Lower lobe of right lung (tissue), 2 donors: Measurements from ENCODE around the gene SART1. TPM values are rescaled to one million over a fixed set of nuclear protein-coding genes. Genes with fewer than 3 reads are reported as not detected.
A peak's percentile ranks its signal among the peaks of the same experiment; 100 is the strongest.

Experiments
- ATAC-seq, 2 donors: fragments of 200-7000 bp; cut with Tn5 transposase; one replicate each; pipeline ENCODE4 v1.9.1; 2020 to 2022; ENCODE audit warnings: mild to moderate bottlenecking in 2 of 2, moderate library complexity in 2 of 2
- DNase-seq: peaks from one replicate; pipeline ENCODE4 v3.0.0-alpha.2; 2020
- H3K27ac ChIP-seq: fragments of 200-600 bp; one replicate; pipeline ENCODE4 v1.8.0; 2022
- H3K27me3 ChIP-seq: fragments of 200-600 bp; one replicate; pipeline ENCODE4 v1.8.0; 2022; ENCODE audit warnings: low read depth
- H3K36me3 ChIP-seq: fragments of 200-600 bp; one replicate; pipeline ENCODE4 v1.8.0; 2022; ENCODE audit warnings: mild to moderate bottlenecking
- H3K4me1 ChIP-seq: fragments of 200-600 bp; one replicate; pipeline ENCODE4 v1.8.0; 2022
- H3K4me3 ChIP-seq: fragments of 200-600 bp; one replicate; pipeline ENCODE4 v1.8.0; 2022; ENCODE audit warnings: mild to moderate bottlenecking
- H3K9me3 ChIP-seq: fragments of 200-600 bp; one replicate; pipeline ENCODE4 v1.8.0; 2022
- intact Hi-C: fragments of 100-400 bp; cut with DNase I; formaldehyde crosslinking; loops from one replicate; pipeline ENCODE4 v1.11.0; 2022
- total RNA-seq: library from RNA; stranded (reverse); fragmentation: NEBNext Ultra II Directional; extraction: Animal tissue kit (Norgen Biotek cat#: 25700); gene quantifications from one replicate; pipeline ENCODE4 v1.2.1, GENCODE V29; 2021
- TF ChIP-seq, protein P1 (sequence below): fragments of 200-600 bp; IDR thresholded peaks from one replicate; pipeline ENCODE4 v1.8.0; 2022; ENCODE audit warnings: antibody characterized with exemption, mild to moderate bottlenecking
- donor health status: DM: no; HTN: yes; CAD: no; lungs with severe emphysema.

SART1 gene
- total RNA-seq, 1 donor from 2014 or later, result 51.0 TPM

DNA sequence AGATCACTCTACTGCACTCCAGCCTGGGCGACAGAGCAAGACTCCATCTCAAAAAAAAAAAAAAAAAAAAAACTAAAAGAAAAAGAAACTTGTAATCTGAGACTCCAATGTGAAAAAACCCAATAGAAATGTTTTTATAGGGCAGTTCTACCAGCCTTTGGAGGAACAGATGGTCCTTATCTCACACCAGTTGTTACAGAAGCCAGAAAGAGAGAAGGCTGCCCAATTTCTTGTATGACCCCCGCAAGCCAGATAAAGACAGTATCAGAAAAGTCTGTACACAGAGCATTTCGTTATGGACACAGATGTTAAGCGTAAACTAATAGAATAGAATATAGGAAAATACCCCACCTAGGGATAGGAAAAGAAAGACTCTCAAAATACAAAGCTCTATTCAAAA is 27.5 kb upstream of the SART1 start:
- TF ChIP-seq, protein P1, sequence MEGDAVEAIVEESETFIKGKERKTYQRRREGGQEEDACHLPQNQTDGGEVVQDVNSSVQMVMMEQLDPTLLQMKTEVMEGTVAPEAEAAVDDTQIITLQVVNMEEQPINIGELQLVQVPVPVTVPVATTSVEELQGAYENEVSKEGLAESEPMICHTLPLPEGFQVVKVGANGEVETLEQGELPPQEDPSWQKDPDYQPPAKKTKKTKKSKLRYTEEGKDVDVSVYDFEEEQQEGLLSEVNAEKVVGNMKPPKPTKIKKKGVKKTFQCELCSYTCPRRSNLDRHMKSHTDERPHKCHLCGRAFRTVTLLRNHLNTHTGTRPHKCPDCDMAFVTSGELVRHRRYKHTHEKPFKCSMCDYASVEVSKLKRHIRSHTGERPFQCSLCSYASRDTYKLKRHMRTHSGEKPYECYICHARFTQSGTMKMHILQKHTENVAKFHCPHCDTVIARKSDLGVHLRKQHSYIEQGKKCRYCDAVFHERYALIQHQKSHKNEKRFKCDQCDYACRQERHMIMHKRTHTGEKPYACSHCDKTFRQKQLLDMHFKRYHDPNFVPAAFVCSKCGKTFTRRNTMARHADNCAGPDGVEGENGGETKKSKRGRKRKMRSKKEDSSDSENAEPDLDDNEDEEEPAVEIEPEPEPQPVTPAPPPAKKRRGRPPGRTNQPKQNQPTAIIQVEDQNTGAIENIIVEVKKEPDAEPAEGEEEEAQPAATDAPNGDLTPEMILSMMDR, result no peak
- no peak overlapping the region for H3K27ac ChIP-seq

DNA sequence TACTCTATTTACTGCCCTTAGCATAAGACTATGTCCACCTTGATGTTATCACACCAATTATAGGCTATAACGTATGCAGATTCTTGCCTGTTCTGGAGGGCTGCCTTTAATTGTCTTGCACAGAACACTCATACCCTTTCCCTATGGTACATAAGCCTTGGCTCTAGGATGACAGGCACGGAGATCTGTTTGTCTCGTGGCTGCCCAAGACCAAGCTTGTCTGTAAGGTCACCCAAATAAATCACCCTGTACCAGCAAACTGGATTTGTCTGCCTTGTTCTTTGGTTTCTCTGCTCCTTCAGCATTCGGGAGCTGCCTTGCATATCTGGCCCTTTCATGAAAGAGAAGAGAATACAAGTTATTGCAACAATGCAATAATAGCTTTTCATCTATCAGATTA is 23.8 kb upstream of the SART1 start:
- intact Hi-C loops, result no loop called here
- TF ChIP-seq, protein P1, result no peak

More for the DNA sequence above, 27.5 kb upstream of the SART1 start:
- no peak overlapping the region for H3K4me3 ChIP-seq
- intact Hi-C loops, result no loop called here
- H3K27me3 ChIP-seq, result peaks cover 8% of the 10 kb centered on the region
- H3K4me1 ChIP-seq, result no peaks in the 10 kb centered on the region
- DNase-seq (no peak), ATAC-seq (no peak)
- no peaks in the 10 kb centered on the region for H3K9me3 ChIP-seq
- H3K36me3 ChIP-seq, result no peaks in the 10 kb centered on the region

DNA sequence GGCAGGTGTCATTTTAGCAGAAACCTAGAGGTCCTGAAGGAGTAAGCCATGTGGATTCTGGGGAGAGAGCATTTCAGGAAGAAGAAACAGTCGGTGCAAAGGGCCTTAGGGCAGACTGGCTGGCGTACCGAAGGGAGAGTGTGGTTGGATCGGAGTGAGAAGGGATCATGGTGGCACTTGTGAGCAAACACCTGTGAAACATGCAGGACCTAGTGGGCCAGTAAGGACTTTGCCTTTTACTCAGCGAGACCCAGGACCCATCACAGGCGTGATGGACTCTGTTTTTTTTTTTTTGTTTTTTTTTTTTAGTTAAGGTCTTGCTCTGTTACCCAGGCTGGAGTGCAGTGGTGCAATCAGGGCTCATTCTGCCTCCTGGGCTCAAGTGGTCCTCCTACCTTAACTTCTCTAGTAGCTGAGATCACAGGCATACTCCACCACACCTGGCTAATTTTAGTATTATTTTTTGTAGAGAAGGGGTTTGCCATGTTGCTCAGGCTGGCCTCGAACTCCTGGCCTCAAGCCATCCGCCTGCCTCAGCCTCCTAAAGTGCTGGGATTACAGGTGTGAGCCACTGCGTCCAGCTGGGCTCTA is 19.7 kb upstream of the SART1 start:
- TF ChIP-seq, protein P1, result no peak
- DNase-seq (no peak), ATAC-seq (peak; percentile 44)
- intact Hi-C loops, result no loop called here
- no peaks in the 10 kb centered on the region for H3K27me3 ChIP-seq
- peak overlapping the region; percentile 76 for H3K27ac ChIP-seq
- H3K36me3 ChIP-seq, result no peaks in the 10 kb centered on the region
- H3K9me3 ChIP-seq, result no peaks in the 10 kb centered on the region
- no peaks in the 10 kb centered on the region for H3K4me1 ChIP-seq
- H3K4me3 ChIP-seq, result no peak overlapping the region

More for the DNA sequence above, 23.8 kb upstream of the SART1 start:
- DNase-seq (no peak), ATAC-seq (no peak)
- H3K9me3 ChIP-seq, result no peaks in the 10 kb centered on the region
- no peaks in the 10 kb centered on the region for H3K36me3 ChIP-seq
- H3K27me3 ChIP-seq, result peaks cover 8% of the 10 kb centered on the region
- no peaks in the 10 kb centered on the region for H3K4me1 ChIP-seq
- H3K4me3 ChIP-seq, result no peak overlapping the region
- no peak overlapping the region for H3K27ac ChIP-seq

DNA sequence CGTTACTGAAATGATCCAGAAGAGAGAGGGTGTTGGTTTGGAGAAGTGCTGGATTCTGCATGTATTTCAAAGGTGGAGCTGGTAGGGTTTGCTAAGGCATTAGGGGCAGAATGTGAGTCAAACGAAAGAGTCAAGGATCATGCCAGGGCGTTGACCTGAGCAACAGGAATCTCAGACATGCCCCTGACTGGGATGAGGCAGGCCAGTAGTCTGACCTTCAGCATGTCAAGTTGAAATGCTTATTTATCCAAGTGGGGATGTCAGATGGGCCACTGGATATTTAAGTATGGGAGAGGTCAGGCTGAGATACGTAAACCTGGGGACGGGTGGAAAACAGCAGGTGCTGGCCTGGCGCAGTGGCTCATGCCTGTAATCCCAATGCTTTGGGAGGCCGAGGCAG is 19.0 kb upstream of the SART1 start:
- Histone ChIP-seq H3K27me3 (no peaks in the 10 kb centered on the region), H3K36me3 (no peaks in the 10 kb centered on the region), H3K4me3 (no peak overlapping the region), H3K4me1 (no peaks in the 10 kb centered on the region), H3K9me3 (no peaks in the 10 kb centered on the region), H3K27ac (no peak overlapping the region)
- intact Hi-C loops, result no loop called here
- ATAC-seq (no peak), DNase-seq (no peak)
- TF ChIP-seq, protein P1, result no peak

DNA sequence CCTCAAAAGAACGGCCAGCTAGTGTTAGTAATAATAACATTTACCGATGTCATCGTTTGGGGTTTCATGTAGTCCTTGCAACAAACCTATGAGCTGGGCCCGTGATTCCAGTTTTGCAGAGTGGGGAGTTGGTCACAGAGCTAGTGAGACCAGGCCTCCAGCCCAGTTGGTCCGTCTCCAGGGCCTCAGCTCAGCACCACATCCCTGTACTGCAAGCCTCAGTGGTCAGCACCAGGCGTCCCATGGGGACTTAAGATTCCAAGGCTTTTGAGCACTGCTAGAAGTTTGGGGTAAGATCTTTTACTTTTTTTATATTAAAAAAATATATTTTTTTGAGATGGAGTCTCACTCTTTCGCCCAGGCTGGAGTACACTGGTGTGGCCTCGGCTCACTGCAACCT is 17.3 kb upstream of the SART1 start:
- ATAC-seq (no peak), DNase-seq (no peak)
- H3K4me1 ChIP-seq, result no peaks in the 10 kb centered on the region
- no peaks in the 10 kb centered on the region for H3K36me3 ChIP-seq
- H3K27ac ChIP-seq, result no peak overlapping the region
- TF ChIP-seq, protein P1, result no peak
- H3K9me3 ChIP-seq, result no peaks in the 10 kb centered on the region
- no peak overlapping the region for H3K4me3 ChIP-seq
- intact Hi-C loops, result no loop called here
- H3K27me3 ChIP-seq, result no peaks in the 10 kb centered on the region
